H9 (cell line): ENCODE data around the gene UBL4A. TPM values are rescaled to one million over a fixed set of nuclear protein-coding genes. Genes with fewer than 3 reads are reported as not detected.

ENCODE experiments used
- DNase-seq: peaks from one replicate; pipeline ENCODE4 v3.0.0-alpha.2; 2017
- H2AFZ ChIP-seq: one replicate; pipeline ENCODE4 v1.6.1; 2013; ENCODE audit warnings: mild to moderate bottlenecking, low read length, control low read depth, moderate library complexity
- H2AK5ac ChIP-seq: 2 replicates; pipeline ENCODE4 v1.6.1; 2013; ENCODE audit warnings: low read length, control low read depth, mixed read lengths; ENCODE audit not compliant: insufficient read length
- H2BK120ac ChIP-seq: one replicate; pipeline ENCODE4 v1.6.1; 2013; ENCODE audit warnings: low read depth, mild to moderate bottlenecking, low read length, control low read depth, inconsistent platforms; ENCODE audit not compliant: poor library complexity, severe bottlenecking
- H2BK12ac ChIP-seq: 2 replicates; pipeline ENCODE4 v1.6.1; 2013; ENCODE audit warnings: low read length, control low read depth, mixed read lengths, low read depth; ENCODE audit not compliant: insufficient read length
- H2BK15ac ChIP-seq: 2 replicates; pipeline ENCODE4 v1.6.1; 2013; ENCODE audit warnings: low read depth, low read length, control low read depth
- H2BK20ac ChIP-seq: one replicate; pipeline ENCODE4 v1.6.1; 2013; ENCODE audit warnings: low read depth, mild to moderate bottlenecking, low read length, control low read depth, inconsistent platforms; ENCODE audit not compliant: poor library complexity, severe bottlenecking
- H2BK5ac ChIP-seq: 2 replicates; pipeline ENCODE4 v1.6.1; 2013; ENCODE audit warnings: low read length, control low read depth, mixed read lengths; ENCODE audit not compliant: insufficient read length
- H3K14ac ChIP-seq: 2 replicates; pipeline ENCODE4 v1.6.1; 2013; ENCODE audit warnings: low read length, control low read depth; ENCODE audit not compliant: insufficient read depth
- H3K18ac ChIP-seq: 2 replicates; pipeline ENCODE4 v1.6.1; 2013; ENCODE audit warnings: low read depth, mild to moderate bottlenecking, mixed read lengths, low read length, control low read depth; ENCODE audit not compliant: insufficient read length
- H3K23ac ChIP-seq: 2 replicates; pipeline ENCODE4 v1.6.1; 2013; ENCODE audit warnings: low read length, control low read depth, mixed read lengths, low read depth; ENCODE audit not compliant: insufficient read length
- H3K23me2 ChIP-seq: 2 replicates; pipeline ENCODE4 v1.6.1; 2013; ENCODE audit warnings: low read depth, mild to moderate bottlenecking, mixed read lengths, low read length, control low read depth; ENCODE audit not compliant: insufficient read length, poor library complexity, severe bottlenecking
- H3K27ac ChIP-seq: 2 replicates; pipeline ENCODE4 v1.5.1; 2013; ENCODE audit warnings: low read length, control low read depth, mixed read lengths, low read depth; ENCODE audit not compliant: insufficient read length
- H3K27me3 ChIP-seq: 2 replicates; pipeline ENCODE4 v1.6.1; 2013; ENCODE audit warnings: low read length, control low read depth, inconsistent platforms; ENCODE audit not compliant: insufficient read depth
- H3K4ac ChIP-seq: 2 replicates; pipeline ENCODE4 v1.6.1; 2013; ENCODE audit warnings: low read depth, mild to moderate bottlenecking, control low read depth, inconsistent platforms, low read length, moderate library complexity
- H3K4me1 ChIP-seq: 2 replicates; pipeline ENCODE4 v1.6.1; 2013; ENCODE audit warnings: low read length, control low read depth, inconsistent platforms; ENCODE audit not compliant: insufficient read depth
- H3K4me2 ChIP-seq: 2 replicates; pipeline ENCODE4 v1.6.1; 2013; ENCODE audit warnings: low read length, control low read depth, mixed read lengths; ENCODE audit not compliant: insufficient read length, insufficient read depth
- H3K56ac ChIP-seq: 2 replicates; pipeline ENCODE4 v1.6.1; 2013; ENCODE audit warnings: low read depth, mild to moderate bottlenecking, mixed read lengths, low read length, control low read depth; ENCODE audit not compliant: insufficient read length
- H3K79me1 ChIP-seq: 2 replicates; pipeline ENCODE4 v1.6.1; 2013; ENCODE audit warnings: low read depth, mild to moderate bottlenecking, moderate library complexity, low read length, control low read depth, inconsistent platforms; ENCODE audit not compliant: insufficient read depth, poor library complexity, severe bottlenecking
- H3K79me2 ChIP-seq: 2 replicates; pipeline ENCODE4 v1.6.1; 2013; ENCODE audit warnings: low read length, control low read depth, inconsistent platforms; ENCODE audit not compliant: insufficient read depth
- H3K9ac ChIP-seq: 2 replicates; pipeline ENCODE4 v1.6.1; 2013; ENCODE audit warnings: low read length, control low read depth, mixed read lengths; ENCODE audit not compliant: insufficient read length; ENCODE audit errors: extremely low read depth
- H3K9me3 ChIP-seq: one replicate; pipeline ENCODE4 v1.6.1; 2013; ENCODE audit warnings: low read depth, low read length, inconsistent platforms; ENCODE audit not compliant: control insufficient read depth
- H3T11ph ChIP-seq: one replicate; pipeline ENCODE4 v1.6.1; 2013; ENCODE audit warnings: mild to moderate bottlenecking, low read length, control low read depth, inconsistent platforms
- H4K20me1 ChIP-seq: one replicate; pipeline ENCODE4 v1.6.1; 2013; ENCODE audit not compliant: control insufficient read depth, insufficient read length, insufficient read depth
- H4K5ac ChIP-seq: 2 replicates; pipeline ENCODE4 v1.6.1; 2013; ENCODE audit warnings: low read depth, mild to moderate bottlenecking, mixed read lengths, low read length, control low read depth; ENCODE audit not compliant: insufficient read length
- H4K8ac ChIP-seq: replicated peaks from 2 replicates; pipeline ENCODE4 v1.6.1; 2013; ENCODE audit warnings: low read length, control low read depth, mixed read lengths, low read depth; ENCODE audit not compliant: insufficient read length
- H4K91ac ChIP-seq: 2 replicates; pipeline ENCODE4 v1.6.1; 2013; ENCODE audit warnings: low read depth, mild to moderate bottlenecking, moderate library complexity, mixed read lengths, low read length, control low read depth; ENCODE audit not compliant: insufficient read length
- H3K27ac Mint-ChIP-seq, 3 experiments: 2 replicates in 2 of 3; 3 replicates in 1 of 3; pipeline ENCODE4 v1.8.0; 2020 to 2021; ENCODE audit warnings: mixed read lengths in 3 of 3, mild to moderate bottlenecking in 1 of 3, moderate library complexity in 1 of 3
- H3K27me3 Mint-ChIP-seq: 2 replicates; pipeline ENCODE4 v1.8.0; 2021; ENCODE audit warnings: low read depth, mild to moderate bottlenecking, moderate library complexity, mixed read lengths
- H3K36me3 Mint-ChIP-seq, 3 experiments: 2 replicates in 2 of 3; 3 replicates in 1 of 3; pipeline ENCODE4 v1.8.0; 2020 to 2021; ENCODE audit warnings: low read depth in 3 of 3, mixed read lengths in 3 of 3; ENCODE audit not compliant: insufficient read depth in 1 of 3
- H3K4me1 Mint-ChIP-seq, 2 experiments: 2 replicates each; pipeline ENCODE4 v1.8.0; 2020; ENCODE audit warnings: mixed read lengths in 2 of 2
- H3K4me3 Mint-ChIP-seq, 2 experiments: 2 replicates in 1 of 2; 3 replicates in 1 of 2; pipeline ENCODE4 v1.8.0; 2020 to 2021; ENCODE audit warnings: mild to moderate bottlenecking in 2 of 2, mixed read lengths in 2 of 2, moderate library complexity in 1 of 2
- H3K9me3 Mint-ChIP-seq, 2 experiments: 2 replicates in 1 of 2; 3 replicates in 1 of 2; pipeline ENCODE4 v1.8.0; 2020; ENCODE audit warnings: mild to moderate bottlenecking in 2 of 2, mixed read lengths in 2 of 2, moderate library complexity in 1 of 2
- CTCF ChIP-seq: fragments of 200-600 bp; sonication (generic); conservative IDR thresholded peaks from 3 replicates; pipeline ENCODE4 v1.8.0; 2021; ENCODE audit warnings: antibody characterized with exemption, mild to moderate bottlenecking
- WGBS: extraction: QIAGEN DNeasy Blood & Tissue Kit; methylation state at CpG from one replicate; pipeline ENCODE4 v1.1.7; 2013; ENCODE audit warnings: missing lambda C conversion rate, low lambda C conversion rate, mixed read lengths; ENCODE audit not compliant: insufficient read length; ENCODE audit errors: extremely low coverage; 5-methylcytosine and 5-hydroxymethylcytosine counted together
- total RNA-seq: library from RNA; stranded (reverse); gene quantifications from 2 replicates; pipeline ENCODE4 v1.2.1, GENCODE V29; 2021

UBL4A gene
- total RNA-seq, 1 experiment from 2014 or later: 30.9 TPM

- Mint-ChIP-seq H3K27me3 (peaks cover under 1% of the 10 kb centered on the region; the same call in 1 of the 2 replicates), H3K36me3 (peaks cover 16 to 62% (median 58%) of the 10 kb centered on the region in 3 experiments), H3K9me3 (peaks cover 56 to 86% of the 10 kb centered on the region in 2 experiments), H3K27ac (no peak overlapping the region), H3K4me3 (no peak overlapping the region), H3K4me1 (no peaks in the 10 kb centered on the region)
- no peak overlapping the region for H3K18ac ChIP-seq
- DNase-seq: no peak
- no peaks in the 10 kb centered on the region for H3K27me3 ChIP-seq
- no peaks in the 10 kb centered on the region for H3K79me1 ChIP-seq
- H3K14ac ChIP-seq: no peak overlapping the region
- no peak overlapping the region for H3T11ph ChIP-seq
- H2AK5ac ChIP-seq: no peak overlapping the region
- H2BK12ac ChIP-seq: no peak overlapping the region
- H2AFZ ChIP-seq: no peak overlapping the region
- no peaks in the 10 kb centered on the region for H4K20me1 ChIP-seq
- H3K9me3 ChIP-seq: peaks cover 22% of the 10 kb centered on the region
- no peak overlapping the region for H2BK15ac ChIP-seq
- H3K56ac ChIP-seq: no peak overlapping the region
- no peak overlapping the region for H3K9ac ChIP-seq
- no peaks in the 10 kb centered on the region for H3K23me2 ChIP-seq
- no peak overlapping the region for H3K4ac ChIP-seq
- H3K27ac ChIP-seq: no peak overlapping the region
- no peaks in the 10 kb centered on the region for H3K79me2 ChIP-seq
- no peak for TF ChIP-seq CTCF
- H2BK5ac ChIP-seq: no peak overlapping the region
- H4K8ac ChIP-seq: no peak overlapping the region
- H4K5ac ChIP-seq: no peak overlapping the region
- H2BK20ac ChIP-seq: no peak overlapping the region
- H2BK120ac ChIP-seq: no peak overlapping the region
- no peak overlapping the region for H4K91ac ChIP-seq
- H3K4me1 ChIP-seq: no peaks in the 10 kb centered on the region
- no CpG with 5 or more reads among the region's 14 CpGs for WGBS
- H3K4me2 ChIP-seq: no peak overlapping the region
- H3K23ac ChIP-seq: no peak overlapping the region
Measured at GRCh38 chrX:154470434-154470833, 16.0 kb downstream of the UBL4A start.
